Heart left ventricle (tissue), 13 donors: ENCODE measurements around the gene CFAP46.

ENCODE experiments used
- POLR2A ChIP-seq, 2 donors: fragments of 450-650 bp; IDR thresholded peaks; one replicate each; pipeline ENCODE4 v1.6.1; 2017; ENCODE audit warnings: antibody characterized with exemption in 2 of 2, mild to moderate bottlenecking in 2 of 2, moderate library complexity in 2 of 2
- TF ChIP-seq, protein P1 (sequence below), 12 donors: fragments of 200-600 bp; sonication (generic) in 4 of 12; IDR thresholded peaks; one replicate each; pipeline versions ENCODE4 v1.5.0 to v1.8.0; 2018 to 2022; ENCODE audit warnings: antibody characterized with exemption in 12 of 12, mild to moderate bottlenecking in 5 of 12
- donor health status: ischemic (EF 13 %, LVEDD 7.1; RV severe dilation, severe dysfunction).
- donor health status: DM: no; HTN: yes; CAD: no.
- donor health status: DM: no; HTN: no; CAD: no.
- donor health status: ischemic (EF 25% LVEDD 6.9; RV normal size, moderate dysfunction).
- donor health status: ischemic (EF 25% LVEDD 5.7; RV mildly dilated, moderate dysfunction).
- donor health status: ischemic (EF 35%, LVEDD 5.7; RV mildly dilated, moderate dysfunction).
- donor health status: nonischemic (EF 11% LVEDD 7.7; RV severe dilation, severe dysfunction).
- donor health status: DM: yes; HTN: yes; CAD: no.
- donor health status: PGD.
- donor health status: ischemic (EF 29% LVEDD 5.4; RV normal size, mild dysfunction).
- donor health status: nonischemic (EF 23%, LVEDD 6.1; RV moderate dilation, normal function).

- TF ChIP-seq, protein P1, sequence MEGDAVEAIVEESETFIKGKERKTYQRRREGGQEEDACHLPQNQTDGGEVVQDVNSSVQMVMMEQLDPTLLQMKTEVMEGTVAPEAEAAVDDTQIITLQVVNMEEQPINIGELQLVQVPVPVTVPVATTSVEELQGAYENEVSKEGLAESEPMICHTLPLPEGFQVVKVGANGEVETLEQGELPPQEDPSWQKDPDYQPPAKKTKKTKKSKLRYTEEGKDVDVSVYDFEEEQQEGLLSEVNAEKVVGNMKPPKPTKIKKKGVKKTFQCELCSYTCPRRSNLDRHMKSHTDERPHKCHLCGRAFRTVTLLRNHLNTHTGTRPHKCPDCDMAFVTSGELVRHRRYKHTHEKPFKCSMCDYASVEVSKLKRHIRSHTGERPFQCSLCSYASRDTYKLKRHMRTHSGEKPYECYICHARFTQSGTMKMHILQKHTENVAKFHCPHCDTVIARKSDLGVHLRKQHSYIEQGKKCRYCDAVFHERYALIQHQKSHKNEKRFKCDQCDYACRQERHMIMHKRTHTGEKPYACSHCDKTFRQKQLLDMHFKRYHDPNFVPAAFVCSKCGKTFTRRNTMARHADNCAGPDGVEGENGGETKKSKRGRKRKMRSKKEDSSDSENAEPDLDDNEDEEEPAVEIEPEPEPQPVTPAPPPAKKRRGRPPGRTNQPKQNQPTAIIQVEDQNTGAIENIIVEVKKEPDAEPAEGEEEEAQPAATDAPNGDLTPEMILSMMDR (IDR thresholded peaks at IDR 0.05), result no peak
- TF ChIP-seq POLR2A (IDR thresholded peaks at IDR 0.05), result no peak
Observed at GRCh38 chr10:132808383-132809231, 133.8 kb downstream of the CFAP46 start.
